ENCODE measurements around the gene PABPN1. TPM values are rescaled to one million over a fixed set of nuclear protein-coding genes. Genes with fewer than 3 reads are reported as not detected.

PABPN1 gene
- total and polyA plus RNA-seq, 7 donors = 65.2 to 104 (median 82.5) TPM

DNA sequence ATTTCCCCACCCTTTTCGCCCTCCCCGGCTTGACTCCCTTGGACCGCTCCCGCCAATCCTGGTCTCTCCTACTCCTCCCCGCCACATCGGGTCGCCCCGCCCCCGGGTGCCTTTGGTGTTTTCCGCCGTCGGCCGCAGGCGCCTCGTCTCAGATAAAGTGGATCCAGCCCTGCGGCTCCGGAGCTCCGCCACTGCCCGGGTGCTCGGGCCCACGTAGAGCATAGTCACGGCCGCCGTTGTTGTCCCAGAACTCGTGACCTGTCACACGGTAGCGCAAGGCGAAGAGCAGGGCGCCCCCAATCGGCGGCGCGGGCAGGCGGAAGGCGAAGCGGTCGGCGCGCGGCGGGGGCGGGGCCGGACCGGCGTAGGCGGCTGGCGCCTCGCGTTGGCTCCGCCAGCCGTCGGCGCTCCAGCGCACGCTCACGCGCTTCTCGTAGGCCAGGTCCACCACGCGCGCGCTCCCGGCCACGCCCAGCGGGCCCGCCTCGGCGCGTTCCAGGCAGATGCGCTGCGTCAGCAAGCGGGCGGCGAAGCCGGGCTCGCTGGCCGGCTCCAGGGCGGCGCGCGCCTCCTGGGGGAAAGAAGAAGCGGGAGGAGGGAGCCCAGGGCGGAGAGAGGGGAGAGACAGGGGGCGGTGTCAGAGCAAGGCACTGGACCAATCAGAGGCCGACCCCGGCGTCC, 19.8 kb upstream of the PABPN1 start:
- peak; percentile 83 to 87 (median 84) for ATAC-seq
- Histone ChIP-seq H3K9me3 (no peaks in the 10 kb centered on the region), H3K27ac (peak overlapping the region; percentile 93), H3K4me3 (peak overlapping the region; percentile 78), H3K27me3 (ENCODE audit: insufficient read depth in 3 of 3, low read length in 2 of 3) (no peaks in the 10 kb centered on the region), H3K4me1 (peaks cover 31% of the 10 kb centered on the region), H3K36me3 (ENCODE audit: insufficient read depth in 1 of 2, low read depth in 1 of 2) (peaks cover 8 to 30% of the 10 kb centered on the region in 2 donors)
- 0% methylated on average over 41 to 79 of the region's 87 CpGs for WGBS, 3 donors
- DNase-seq = peak; percentile 99
- TF ChIP-seq, protein P1, sequence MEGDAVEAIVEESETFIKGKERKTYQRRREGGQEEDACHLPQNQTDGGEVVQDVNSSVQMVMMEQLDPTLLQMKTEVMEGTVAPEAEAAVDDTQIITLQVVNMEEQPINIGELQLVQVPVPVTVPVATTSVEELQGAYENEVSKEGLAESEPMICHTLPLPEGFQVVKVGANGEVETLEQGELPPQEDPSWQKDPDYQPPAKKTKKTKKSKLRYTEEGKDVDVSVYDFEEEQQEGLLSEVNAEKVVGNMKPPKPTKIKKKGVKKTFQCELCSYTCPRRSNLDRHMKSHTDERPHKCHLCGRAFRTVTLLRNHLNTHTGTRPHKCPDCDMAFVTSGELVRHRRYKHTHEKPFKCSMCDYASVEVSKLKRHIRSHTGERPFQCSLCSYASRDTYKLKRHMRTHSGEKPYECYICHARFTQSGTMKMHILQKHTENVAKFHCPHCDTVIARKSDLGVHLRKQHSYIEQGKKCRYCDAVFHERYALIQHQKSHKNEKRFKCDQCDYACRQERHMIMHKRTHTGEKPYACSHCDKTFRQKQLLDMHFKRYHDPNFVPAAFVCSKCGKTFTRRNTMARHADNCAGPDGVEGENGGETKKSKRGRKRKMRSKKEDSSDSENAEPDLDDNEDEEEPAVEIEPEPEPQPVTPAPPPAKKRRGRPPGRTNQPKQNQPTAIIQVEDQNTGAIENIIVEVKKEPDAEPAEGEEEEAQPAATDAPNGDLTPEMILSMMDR (IDR thresholded peaks at IDR 0.05) = peak; percentile 80
- intact Hi-C loops (cut with DNase I) = no loop called here

DNA sequence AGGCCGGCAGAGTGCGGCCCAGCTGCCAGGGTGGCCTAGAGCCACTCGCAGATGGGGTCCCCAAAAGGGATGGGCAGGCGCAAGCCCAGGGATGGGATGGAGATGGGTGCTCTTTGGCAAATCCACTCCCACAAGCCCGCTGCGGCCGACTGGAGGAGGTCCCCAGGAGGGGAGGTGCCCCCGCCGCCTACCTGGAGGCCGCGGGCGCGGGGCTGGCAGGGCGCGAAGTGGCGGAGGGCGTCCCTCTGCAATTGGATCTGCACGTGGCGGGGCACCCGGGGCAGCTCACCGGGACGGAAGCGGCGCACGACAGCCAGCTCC, 19.3 kb upstream of the PABPN1 start:
- Histone ChIP-seq H3K36me3 (ENCODE audit: insufficient read depth in 1 of 2, low read depth in 1 of 2) (peaks cover 5 to 25% of the 10 kb centered on the region in 2 donors), H3K9me3 (no peaks in the 10 kb centered on the region), H3K27me3 (ENCODE audit: insufficient read depth in 3 of 3, low read length in 2 of 3) (no peaks in the 10 kb centered on the region), H3K27ac (peak overlapping the region; percentile 93), H3K4me3 (peak overlapping the region; percentile 78), H3K4me1 (peaks cover 31% of the 10 kb centered on the region)
- ATAC-seq (peak in 3 of 4 donors; percentile 7 to 24 (median 8)), DNase-seq (no peak)
- TF ChIP-seq, protein P1 (IDR thresholded peaks at IDR 0.05) = no peak
- intact Hi-C loops (cut with DNase I) = no loop called here
- WGBS, 3 donors = 0% methylated on average over 20 to 25 of the region's 25 CpGs

GRCh38 chr14:23302290-23303225, 18.7 kb upstream of the PABPN1 start, which contains the start of gene PPP1R3E:
Gene PPP1R3E (minus strand): TSS chr14:23302859. CDS start chr14:23302576, 283 bp downstream.
- DNase-seq = peak; percentile 76 to 83
- Histone ChIP-seq H3K4me1 (peaks cover 37% of the 10 kb centered on the region), H3K9me3 (no peaks in the 10 kb centered on the region), H3K36me3 (ENCODE audit: insufficient read depth in 1 of 2, low read depth in 1 of 2) (peaks cover 5 to 20% of the 10 kb centered on the region in 2 donors), H3K4me3 (peak within 1 kb of the TSS; percentile 78), H3K27me3 (ENCODE audit: insufficient read depth in 3 of 3, low read length in 2 of 3) (no peaks in the 10 kb centered on the region), H3K27ac (peak within 1 kb of the TSS; percentile 93)
- peak; percentile 28 to 54 (median 46) for ATAC-seq
- TF ChIP-seq, protein P1 (IDR thresholded peaks at IDR 0.05) = no peak
- intact Hi-C loops (cut with DNase I) = no loop called here
- 2 to 4% (median 3%) methylated on average over 53 to 81 of the region's 81 CpGs for WGBS, 3 donors

GRCh38 chr14:23306412-23307145, 14.7 kb upstream of the PABPN1 start, which contains the start of gene BCL2L2:
Gene BCL2L2 (plus strand): TSS chr14:23306833. CDS start chr14:23307768, 935 bp downstream.
- peaks cover 0 to 40% of the 10 kb centered on the region in 2 donors for H3K36me3 ChIP-seq (ENCODE audit: insufficient read depth in 1 of 2, low read depth in 1 of 2)
- WGBS, 3 donors = 0 to 1% (median 1%) methylated on average over 23 to 24 of the region's 24 CpGs
- ATAC-seq (peak; percentile 69 to 82 (median 76)), DNase-seq (peak; percentile 94 to 95)
- intact Hi-C loops (cut with DNase I) = no loop called here
- no peaks in the 10 kb centered on the region for H3K9me3 ChIP-seq
- H3K4me3 ChIP-seq = peak within 1 kb of the TSS; percentile 88
- no peaks in the 10 kb centered on the region for H3K27me3 ChIP-seq (ENCODE audit: insufficient read depth in 3 of 3, low read length in 2 of 3)
- peaks cover 21% of the 10 kb centered on the region for H3K4me1 ChIP-seq
- TF ChIP-seq, protein P1 (IDR thresholded peaks at IDR 0.05) = no peak
- H3K27ac ChIP-seq = peak within 1 kb of the TSS; percentile 87
